Activated CD8-positive, alpha-beta memory T cell treated with anti-CD3 and anti-CD28 coated beads, Interleukin-2, amount 50 U/mL, for 4 hours (primary cell): Measurements from ENCODE around the gene SLC2A9.
"Not testable (repeated sequence)": the region's sequence is repeated elsewhere in the genome, so short reads cannot be mapped to it uniquely, and the experiment has no call there.

ENCODE experiments used
- DNase-seq: peaks from one replicate; pipeline ENCODE4 v3.0.0-alpha.2; 2020

The SLC2A9 gene

DNA sequence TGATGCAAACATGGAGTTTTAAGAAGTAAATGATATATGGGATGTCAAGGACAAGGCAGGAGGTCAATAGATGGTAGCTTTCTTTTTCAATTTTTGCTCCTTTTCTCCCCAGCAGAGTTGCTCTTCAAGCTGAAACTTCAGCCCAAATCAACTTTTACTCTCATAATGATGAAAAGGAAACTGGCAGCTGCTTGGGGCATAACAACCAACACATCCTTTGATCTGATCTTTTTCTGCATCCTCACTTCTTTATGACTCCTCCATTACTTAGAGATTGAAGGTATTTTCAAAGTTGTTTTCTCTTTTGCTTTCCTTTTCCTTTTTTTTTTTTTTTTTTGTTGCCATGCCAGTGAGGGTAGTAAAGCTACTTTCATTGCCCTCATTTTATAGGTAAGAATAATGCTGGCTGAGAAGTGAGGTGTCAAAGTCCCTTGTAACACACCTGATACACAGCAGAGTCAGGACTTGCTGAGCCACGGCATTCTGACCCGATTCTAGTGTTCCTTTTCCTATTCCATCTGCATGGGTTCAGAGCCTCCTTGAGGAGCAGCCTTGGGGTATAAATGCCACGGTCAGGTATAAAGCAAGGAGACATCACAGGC lies 26.9 kb downstream of the SLC2A9 start:
- DNase-seq, result no peak

DNA sequence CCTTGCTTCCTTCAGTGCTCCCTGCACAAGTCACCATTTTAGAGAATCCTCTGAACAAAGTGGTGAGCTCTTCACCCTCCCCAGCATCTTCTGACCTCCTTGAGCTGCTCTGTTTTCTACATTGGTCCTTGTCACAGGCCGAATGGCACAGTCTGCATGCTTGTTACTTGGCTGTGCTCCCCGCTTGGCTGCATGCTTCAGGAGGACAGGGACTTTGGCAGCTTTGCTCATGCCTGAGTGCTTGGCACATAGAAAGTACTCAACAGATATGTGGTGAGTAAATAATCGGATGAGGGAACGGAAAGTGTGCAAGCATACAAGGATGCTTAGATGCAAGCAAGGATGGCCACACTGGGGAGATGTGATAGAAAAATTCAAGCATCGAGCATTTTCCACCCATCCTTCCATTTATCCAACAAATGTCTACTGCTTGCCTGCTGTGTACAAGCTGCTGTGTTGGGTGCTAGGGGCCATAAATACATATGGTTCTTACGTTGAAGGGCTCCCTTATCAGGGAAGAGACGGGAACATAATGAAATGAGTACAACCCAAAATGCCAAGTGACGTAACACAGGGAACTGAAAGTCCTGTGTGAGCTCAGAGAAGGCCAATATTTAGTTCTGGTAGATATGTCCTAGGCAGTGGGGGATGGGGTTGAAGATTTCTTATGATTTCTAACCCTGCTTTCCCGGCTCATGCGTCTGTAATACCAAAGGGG lies 31.2 kb downstream of the SLC2A9 start:
- DNase-seq, result no peak

DNA sequence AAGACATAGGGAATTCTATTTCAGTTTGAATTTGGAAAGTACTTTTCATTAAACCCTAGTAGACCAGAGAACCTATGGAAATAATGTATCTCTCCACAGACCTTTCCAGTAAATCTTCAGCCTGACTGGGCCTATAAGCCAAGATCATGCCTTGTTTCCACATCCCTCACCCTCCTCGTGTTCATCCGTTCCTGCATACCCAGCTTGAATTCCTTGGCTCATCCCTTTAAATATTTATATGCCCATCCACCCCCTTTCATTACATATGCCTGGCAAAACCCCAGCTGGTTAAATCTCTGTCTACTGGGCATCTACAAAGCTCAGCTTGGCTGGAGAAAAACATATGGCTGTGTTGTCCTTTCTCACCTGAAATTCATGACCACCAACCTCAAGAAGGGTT lies 32.4 kb downstream of the SLC2A9 start:
- DNase-seq, result no peak

DNA sequence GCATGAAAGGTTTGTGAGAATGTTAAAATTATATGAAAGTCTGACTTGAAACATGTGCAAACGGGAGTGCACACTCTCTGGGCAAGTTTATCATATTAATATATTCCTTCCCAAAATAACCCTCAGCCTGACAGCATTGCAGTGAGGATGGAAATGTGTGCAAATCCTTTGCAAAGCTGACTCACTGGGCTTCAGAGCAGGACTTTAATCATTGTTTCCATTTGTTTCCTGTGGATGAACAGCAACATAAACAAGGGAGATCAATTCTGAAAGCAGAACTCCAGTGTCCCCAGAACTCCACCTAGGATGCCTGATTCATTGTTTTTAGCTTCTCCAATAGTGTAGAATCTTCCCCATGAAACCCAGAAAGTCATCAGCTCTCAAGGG lies 32.9 kb downstream of the SLC2A9 start:
- DNase-seq, result no peak

DNA sequence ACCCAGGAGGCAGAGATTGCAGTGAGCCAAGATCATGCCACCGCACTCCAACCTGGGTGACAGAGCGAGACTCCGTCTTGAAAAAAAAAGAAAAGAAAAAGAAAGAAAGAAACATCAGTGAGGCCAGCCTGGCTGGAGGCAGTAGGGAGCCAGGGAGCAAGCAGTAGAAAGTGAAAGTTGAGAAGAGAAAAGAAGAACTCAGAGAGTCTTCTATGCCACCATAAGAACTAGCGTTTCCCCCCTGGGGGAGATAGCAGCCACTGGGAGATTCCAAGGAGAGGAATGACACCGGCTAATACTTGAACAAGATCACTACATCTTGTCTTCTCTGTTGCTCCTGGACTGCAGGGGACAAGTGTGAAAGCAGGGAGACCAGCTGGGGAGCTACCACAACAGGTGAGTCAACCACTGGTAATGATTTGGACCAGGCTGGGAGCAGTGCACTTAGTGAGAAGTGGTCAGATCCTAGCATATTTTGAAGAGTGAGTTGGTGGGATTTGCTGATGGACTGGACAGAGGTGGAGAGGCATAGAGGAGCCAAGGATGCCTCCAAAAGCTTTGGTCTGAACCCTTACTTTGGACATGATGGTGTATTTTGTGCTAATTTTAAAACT lies 33.4 kb downstream of the SLC2A9 start:
- DNase-seq, result no peak

DNA sequence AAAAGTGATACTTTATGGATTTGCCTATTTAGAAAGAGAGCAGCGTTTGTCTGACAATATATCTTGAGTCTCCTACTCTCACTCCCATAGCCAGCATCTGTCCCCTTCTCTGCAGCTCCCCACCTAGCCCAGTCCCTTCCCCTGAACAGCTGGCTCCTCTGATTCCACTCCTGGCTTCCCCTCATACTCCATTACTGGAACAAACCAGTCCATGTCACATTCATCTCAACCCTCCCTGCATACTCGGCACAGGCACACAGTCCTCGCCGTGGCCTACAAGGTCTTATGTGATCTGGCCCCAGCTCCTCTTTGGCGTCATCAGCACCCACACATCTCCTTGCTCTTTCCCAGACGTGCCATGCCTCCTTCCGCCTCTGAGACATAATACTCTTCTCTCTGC lies 36.7 kb downstream of the SLC2A9 start:
- DNase-seq, result no peak

DNA sequence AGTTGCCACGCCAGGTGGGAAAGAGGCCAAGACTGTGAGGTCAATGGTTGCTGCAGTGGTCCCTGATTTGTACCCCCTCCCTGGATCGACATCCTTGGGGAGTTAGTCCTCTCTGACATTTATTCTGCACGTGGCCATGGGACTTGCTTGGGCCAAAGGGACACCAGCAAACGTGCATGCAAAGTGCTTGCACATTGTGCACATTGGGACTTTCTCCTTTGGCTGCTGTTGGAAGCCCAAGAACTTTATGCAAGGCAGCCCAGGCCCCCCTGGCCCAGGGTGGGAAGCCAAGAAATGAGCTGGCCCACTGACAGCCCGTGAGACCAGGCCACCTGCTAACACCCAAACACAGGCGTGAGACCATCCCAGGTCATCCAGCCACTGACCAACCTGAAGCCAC lies 38.1 kb downstream of the SLC2A9 start:
- no peak for DNase-seq

DNA sequence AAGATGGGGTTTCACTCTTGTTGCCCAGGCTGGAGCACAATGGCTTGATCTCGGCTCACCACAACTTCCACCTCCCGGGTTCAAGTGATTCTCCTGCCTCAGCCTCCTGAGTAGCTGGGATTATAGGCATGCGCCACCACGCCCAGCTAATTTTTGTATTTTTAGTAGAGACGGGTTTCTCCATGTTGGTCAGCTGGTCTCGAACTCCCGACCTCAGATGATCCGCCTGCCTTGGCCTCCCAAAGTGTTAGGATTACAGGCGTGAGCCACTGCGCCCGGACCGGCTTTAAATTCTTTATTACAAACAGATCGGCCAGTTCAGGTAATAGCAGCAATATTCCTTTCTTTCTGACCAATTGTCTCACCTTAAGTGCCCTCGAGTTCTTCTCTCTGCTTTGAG lies 39.4 kb downstream of the SLC2A9 start:
- DNase-seq, result not testable (repeated sequence)

DNA sequence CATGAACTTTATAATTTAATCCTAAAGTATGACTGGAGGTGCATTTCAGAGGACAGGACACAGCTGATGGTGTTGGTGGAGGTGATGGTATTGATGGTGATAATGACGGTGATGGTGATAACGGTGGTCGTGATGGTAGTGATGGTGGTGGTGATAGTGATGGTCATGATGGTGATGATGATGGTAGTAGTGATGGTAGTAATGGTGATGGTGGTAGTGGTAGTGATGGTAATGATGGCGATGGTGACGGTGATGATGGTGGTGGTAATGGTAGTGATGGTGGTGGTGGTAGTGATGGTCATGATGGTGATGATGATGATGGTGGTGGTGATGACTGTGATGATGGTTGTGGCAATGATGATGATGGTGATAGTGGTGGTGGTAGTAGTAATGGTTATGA lies 40.4 kb downstream of the SLC2A9 start:
- no peak for DNase-seq

DNA sequence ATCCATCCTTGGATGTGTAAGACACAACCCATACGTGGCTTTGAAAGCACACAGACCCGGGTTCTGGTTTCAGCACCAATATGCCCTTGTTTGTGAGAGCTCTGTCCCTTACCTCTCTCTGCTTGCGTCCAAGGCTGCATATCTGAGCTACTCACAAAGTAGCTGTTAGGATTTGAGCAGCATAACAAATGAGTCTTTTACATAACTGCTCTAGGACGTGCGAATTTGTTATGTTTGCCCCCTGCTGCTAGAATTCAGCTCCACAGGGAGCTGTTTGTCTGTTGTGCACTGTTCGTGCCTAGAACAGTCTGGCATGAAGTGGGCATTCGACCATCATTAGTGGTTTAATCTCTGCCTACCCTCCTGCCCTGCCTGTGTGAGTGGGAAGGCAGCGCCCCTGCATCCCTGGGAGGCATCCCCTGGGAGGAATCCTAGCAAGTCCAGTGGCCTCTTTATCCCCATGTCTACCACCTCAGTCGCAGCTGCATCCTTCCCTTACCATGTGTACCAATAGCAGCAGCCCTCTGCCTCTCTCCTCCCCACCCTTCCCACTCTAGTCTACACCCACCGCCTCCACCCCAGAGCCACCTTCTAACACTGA lies 42.1 kb downstream of the SLC2A9 start:
- DNase-seq, result no peak

DNA sequence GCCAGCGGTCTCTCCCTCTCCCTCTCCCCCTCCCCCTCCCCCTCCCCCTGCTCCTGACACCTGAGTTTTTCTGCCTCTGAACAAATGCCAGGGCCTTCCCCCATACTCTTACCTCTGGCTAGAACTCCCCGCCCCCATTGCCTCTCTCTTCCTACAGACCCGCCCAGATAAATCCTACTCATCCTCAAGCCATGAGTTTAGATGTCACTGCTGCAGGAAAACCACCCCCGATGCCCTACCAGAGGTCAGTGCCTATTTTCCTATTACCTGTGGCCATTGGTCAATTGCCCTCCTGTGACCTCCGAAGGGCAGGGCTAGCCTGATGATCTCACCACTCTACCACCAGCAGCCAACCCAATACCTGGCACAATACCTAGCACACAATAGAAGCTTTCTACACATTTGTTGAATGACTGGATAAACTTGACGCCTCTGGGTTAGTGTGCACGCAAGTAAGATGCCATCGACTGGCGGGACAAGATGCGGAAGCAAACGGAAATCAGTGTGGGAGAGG lies 43.7 kb downstream of the SLC2A9 start:
- no peak for DNase-seq

DNA sequence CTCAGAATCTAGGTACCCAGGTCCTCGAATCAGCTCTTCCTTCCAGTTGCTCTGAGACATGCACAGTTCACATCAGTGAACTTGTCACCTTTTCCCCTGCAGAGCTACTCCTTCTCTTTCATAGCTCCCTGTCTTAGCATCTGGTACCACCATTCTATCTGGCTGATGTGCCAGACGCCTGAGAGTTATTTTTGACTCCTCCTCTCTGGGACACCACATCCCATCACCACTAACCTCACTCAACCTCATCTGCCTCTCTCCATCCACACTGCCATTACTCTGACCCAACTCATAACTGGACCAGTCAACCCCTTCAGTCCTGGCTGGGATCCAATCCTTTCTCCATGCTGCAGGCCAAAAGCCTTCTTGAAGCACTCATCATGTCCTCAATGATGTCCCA lies 44.5 kb downstream of the SLC2A9 start:
- no peak for DNase-seq

DNA sequence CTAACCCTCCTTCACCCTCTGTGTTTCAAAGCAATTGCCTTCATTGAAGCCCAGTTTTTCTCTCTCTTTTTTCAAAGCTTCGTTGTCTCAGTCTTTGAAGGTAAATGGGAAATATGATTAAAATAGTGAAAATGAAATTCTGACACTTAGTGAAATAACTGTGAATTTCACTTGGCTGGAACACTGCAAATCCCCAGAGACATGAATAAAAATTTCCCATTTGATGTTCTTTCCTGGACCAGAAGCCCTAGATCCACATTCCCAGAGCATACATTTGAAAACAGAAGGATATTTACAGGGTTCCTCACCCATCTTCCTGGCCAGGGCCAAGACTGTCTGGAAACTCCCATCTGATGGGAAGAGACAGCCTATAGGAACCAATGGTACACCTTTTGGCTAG lies 45.0 kb downstream of the SLC2A9 start:
- DNase-seq, result no peak

DNA sequence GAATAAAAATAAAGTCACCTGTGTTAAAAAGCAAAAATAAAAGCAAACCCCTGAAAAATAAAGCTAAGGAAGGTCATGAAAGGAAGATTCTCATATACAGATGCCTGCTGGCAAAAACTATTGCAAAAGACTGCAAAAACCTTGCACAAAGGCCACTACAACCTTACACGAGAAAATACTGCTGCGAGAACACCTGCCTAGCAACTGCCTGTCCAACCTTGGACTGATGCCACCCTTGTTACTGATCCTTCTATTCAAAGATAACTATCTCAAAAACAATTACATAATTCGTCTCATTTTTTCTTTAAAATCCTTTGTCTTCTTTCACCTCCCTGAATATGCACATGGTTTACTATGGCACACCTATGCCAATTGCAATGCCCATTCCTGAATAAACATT lies 49.6 kb downstream of the SLC2A9 start:
- DNase-seq, result no peak

DNA sequence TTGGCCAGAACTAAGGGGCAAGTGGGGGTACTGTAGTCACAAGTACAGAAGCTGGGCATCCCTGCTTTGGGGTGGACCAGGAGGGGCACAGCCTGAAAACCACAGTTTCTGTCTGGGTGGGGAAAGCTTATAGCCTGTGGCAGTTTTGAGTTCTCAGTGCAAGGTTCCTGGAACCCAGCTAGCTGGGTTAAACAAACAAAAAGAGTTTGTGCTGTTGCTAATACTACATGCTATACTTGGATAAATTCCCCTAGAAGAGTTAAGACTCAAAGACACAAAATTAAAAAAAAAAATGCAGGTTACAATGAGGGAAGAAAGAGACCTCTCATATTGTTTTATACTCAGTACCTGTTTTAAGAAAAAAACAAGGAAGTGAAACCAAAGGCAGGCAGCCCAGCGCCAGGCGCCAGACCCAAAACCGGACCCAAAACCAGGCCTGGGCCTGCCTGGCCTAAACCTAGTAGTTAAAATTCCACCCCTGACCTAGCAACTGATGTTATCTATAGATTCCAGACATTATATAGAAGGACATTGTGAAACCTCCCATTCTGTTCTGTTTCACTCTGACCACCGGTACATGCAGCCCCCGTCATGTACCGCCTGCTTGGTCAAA lies 50.8 kb downstream of the SLC2A9 start:
- no peak for DNase-seq

DNA sequence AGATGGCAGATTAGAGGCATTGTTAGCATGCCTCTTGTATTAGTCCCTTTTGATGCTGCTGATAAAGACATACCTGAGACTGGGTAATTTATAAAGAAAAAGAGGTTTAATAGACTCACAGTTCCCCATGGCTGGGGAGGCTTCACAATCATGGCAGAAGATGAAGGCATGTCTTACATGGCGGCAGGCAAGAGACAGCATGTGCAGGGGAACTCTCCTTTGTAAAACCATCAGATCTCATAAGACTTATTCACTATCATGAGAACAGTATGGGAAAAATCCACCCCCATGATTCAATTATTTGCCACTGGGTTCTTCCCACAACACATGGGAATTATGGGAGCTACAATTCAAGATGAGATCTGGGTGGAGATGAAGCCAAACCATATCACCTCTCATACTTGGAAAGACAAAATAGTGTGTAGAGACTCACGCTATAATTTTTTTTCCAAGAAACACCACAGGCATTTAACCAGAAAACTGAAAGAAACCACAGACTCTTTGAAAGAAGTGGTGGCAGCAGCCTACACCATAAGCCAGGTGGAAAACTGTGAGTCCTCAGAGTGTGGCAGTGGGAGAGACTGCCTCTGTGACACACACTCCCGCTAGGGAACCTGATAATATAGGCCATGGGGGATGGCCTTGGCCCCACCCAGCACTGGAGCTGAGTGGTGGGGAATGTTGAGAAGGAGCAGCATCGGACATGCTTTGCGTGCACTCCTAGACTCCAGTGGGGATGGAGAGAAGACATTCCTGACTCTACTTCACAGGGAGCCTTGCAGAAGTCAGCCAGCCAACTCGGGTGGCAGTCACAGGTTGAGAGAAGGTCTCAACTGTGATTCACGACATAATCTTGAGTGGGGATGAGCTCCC lies 51.5 kb downstream of the SLC2A9 start:
- no peak for DNase-seq

DNA sequence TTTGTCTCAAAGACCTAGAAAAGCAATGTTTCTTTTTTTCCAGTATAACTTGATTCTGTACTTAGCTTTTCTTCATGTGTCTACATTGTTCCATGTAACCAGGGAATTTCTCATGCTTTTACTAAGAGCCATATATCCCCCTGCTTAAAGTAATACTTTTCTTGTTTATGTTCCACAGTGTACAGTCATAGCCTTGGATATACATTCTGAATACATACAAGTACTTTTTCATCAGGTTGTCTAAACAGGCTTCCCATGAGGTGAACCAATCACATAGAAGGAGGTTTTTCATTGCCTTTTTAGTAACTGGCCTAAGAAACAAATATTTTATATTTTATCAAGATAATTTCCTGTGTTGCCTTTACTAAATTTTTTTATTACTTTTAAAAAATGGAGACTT lies 52.8 kb downstream of the SLC2A9 start:
- DNase-seq, result no peak

DNA sequence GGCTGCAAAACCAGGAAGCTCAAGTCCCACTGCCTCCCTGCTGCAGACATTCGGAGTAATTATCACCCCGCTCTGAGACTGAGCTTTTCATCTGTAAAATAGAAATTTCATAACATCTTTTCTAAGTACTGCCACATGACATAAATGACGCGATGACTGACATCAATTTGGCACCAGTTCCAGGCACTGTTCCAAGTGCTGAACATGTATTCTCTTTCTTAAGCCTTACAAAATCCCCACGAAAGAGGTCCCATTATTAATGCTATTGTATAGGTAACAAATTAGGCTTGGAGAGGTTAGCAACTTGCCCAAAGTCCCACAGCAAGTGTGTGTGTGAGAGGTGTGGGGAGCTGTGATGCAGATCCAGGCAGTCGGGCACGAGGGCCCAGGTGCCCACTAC lies 56.4 kb downstream of the SLC2A9 start:
- no peak for DNase-seq

DNA sequence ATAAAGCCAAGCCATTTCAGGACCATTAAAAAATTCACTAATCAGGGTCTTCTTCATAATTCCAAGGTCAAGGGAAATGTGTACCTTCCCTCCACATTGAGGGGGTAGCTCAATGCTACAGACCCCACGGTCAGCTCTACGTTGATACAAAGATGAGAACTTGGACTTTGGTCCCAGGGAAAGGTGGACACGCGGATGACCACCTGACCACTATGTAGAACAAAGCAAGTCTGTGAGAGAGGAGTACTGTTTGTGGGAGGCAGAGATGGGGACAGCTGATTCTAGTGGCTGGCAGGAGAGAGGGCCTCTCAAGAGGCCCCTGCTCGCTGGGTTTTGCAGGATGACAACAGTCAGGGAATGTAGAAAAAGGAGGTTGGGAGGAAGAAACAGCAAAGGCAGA lies 58.0 kb downstream of the SLC2A9 start:
- no peak for DNase-seq

DNA sequence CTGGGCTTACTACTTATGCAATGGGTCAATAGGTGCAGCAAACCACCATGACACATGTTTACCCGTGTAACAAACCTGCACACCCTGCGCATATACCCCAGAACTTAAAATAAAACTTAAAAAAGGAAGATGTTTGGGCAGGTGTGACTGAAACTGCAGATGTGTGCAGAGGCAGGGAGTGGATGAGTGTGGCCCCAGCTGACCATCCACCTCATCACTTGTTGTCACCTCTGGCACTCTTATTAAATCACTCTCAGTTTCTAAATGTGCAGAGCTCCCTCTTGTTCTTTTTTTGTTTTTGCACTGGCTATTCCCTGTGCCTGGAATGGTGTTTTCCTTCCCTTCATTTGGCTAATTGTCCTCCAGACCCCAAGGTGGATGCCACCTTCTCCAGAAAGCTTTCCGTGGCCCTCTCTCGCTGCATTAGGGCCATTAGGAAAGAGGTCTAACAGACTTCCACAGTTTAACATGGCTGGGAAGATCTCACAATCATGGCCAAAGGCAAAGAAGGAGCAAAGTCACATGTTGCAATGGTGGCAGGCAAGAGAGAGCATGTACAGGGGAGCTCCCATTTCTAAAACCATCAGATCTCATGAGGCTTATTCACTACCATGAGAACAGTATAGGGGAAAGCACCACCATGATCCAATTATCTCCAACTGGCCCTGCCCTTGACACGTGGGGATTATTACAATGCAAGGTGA lies 58.5 kb downstream of the SLC2A9 start:
- DNase-seq, result no peak

DNA sequence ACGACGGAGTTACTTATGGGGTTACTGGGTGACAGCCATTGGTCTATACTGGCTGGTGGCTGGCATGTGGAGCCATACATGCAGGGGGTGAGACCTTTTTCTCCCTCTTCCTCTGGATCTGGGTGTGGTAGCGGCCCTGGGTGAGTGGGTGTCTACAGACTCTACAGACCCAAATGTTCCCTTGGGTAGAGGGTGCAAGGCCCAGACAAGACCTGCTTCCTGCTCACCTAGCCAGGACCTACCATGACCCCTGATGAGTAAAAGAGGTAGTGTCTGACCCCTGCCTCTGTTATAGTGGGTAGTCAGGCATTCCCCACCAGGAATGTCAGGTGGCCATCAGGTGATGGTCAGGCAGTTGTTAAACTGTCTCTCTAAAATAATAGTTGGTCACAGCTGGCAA lies 66.8 kb downstream of the SLC2A9 start:
- DNase-seq, result no peak

DNA sequence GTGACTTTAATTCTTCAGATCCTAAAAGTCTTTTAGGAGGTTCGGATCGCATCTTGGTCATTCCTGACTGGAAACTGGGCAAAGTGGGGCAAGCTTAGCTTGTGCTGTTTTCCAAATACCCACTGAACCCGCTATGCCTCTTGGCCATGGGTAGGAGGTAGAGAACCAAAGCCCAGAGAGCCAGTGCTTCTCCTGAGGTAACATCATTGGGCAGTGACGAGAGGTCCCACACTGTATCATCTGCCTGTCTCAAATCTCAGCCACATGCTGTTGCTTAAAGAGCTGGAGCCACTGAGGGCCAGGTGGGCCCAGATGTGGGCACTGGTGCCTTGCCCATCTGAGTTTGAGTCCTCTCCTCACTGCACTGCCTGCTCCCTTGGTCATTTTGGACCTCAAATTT lies 68.2 kb downstream of the SLC2A9 start:
- no peak for DNase-seq
